Raji (cell line): ENCODE data around the gene GBX1.

Experiments
- POLR2A ChIP-seq: IDR thresholded peaks from 2 replicates; pipeline ENCODE4 v1.6.1; 2011; ENCODE audit warnings: low read depth, low read length, control low read depth; ENCODE audit not compliant: insufficient read depth

GBX1 gene

GRCh38 chr7:151132461-151133205 is 34.9 kb downstream of the GBX1 start:
- TF ChIP-seq POLR2A, result no peak

GRCh38 chr7:151131592-151132293 is 35.8 kb downstream of the GBX1 start:
- TF ChIP-seq POLR2A, result no peak

- no peak for TF ChIP-seq POLR2A
Observed at GRCh38 chr7:151131224-151131591, 36.3 kb downstream of the GBX1 start.

GRCh38 chr7:151130741-151131157 is 36.7 kb downstream of the GBX1 start:
- no peak for TF ChIP-seq POLR2A

- no peak for TF ChIP-seq POLR2A
Observed at GRCh38 chr7:151129960-151130591, 37.4 kb downstream of the GBX1 start.

- no peak for TF ChIP-seq POLR2A
Observed at GRCh38 chr7:151129117-151129959, 38.2 kb downstream of the GBX1 start.

- TF ChIP-seq POLR2A, result no peak
Observed at GRCh38 chr7:151128716-151129115, 38.8 kb downstream of the GBX1 start.

GRCh38 chr7:151128144-151128543 is 39.4 kb downstream of the GBX1 start:
- TF ChIP-seq POLR2A, result no peak

- no peak for TF ChIP-seq POLR2A
Observed at GRCh38 chr7:151126491-151127137, 40.9 kb downstream of the GBX1 start.

GRCh38 chr7:151125846-151126481 is 41.5 kb downstream of the GBX1 start:
- no peak for TF ChIP-seq POLR2A

- no peak for TF ChIP-seq POLR2A
Observed at GRCh38 chr7:151125470-151125845, 42.0 kb downstream of the GBX1 start.

GRCh38 chr7:151124899-151125399 is 42.5 kb downstream of the GBX1 start:
- no peak for TF ChIP-seq POLR2A

- no peak for TF ChIP-seq POLR2A
Observed at GRCh38 chr7:151124481-151124880, 43.0 kb downstream of the GBX1 start.

GRCh38 chr7:151123822-151124464 is 43.6 kb downstream of the GBX1 start:
- TF ChIP-seq POLR2A, result no peak

- TF ChIP-seq POLR2A, result no peak
Observed at GRCh38 chr7:151123158-151123821, 44.2 kb downstream of the GBX1 start.
